ENCODE measurements around the gene KRT38. TPM values are rescaled to one million over a fixed set of nuclear protein-coding genes. Genes with fewer than 3 reads are reported as not detected.

The KRT38 gene
- total RNA-seq, 1 donor, result not detected

DNA sequence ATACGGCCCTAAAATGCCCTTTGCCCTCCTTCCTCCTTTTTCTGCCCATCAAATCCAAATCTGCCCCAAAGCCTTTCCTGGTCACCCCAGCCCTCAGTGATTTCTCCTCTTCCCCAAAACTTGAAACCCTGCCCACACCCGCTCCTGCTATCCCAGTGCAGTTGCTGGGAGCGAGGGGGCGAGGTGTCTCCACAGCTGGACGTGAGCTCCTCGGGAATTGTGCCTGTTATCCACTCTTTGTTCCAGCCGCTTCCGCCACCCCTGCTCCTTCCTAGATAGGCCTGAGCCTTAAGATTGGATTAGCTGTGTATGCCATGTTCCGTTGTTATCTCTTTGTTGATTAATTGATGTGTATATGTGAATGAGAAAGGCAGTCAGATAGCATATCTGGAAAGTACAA is 42.7 kb upstream of the KRT38 start:
- TF ChIP-seq, protein P1, sequence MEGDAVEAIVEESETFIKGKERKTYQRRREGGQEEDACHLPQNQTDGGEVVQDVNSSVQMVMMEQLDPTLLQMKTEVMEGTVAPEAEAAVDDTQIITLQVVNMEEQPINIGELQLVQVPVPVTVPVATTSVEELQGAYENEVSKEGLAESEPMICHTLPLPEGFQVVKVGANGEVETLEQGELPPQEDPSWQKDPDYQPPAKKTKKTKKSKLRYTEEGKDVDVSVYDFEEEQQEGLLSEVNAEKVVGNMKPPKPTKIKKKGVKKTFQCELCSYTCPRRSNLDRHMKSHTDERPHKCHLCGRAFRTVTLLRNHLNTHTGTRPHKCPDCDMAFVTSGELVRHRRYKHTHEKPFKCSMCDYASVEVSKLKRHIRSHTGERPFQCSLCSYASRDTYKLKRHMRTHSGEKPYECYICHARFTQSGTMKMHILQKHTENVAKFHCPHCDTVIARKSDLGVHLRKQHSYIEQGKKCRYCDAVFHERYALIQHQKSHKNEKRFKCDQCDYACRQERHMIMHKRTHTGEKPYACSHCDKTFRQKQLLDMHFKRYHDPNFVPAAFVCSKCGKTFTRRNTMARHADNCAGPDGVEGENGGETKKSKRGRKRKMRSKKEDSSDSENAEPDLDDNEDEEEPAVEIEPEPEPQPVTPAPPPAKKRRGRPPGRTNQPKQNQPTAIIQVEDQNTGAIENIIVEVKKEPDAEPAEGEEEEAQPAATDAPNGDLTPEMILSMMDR (IDR thresholded peaks at IDR 0.05; ENCODE audit: insufficient read depth, low read length), result no peak
- H3K4me3 ChIP-seq (ENCODE audit: low read depth, low read length), result no peak overlapping the region
- DNase-seq (ENCODE audit: low read depth), result no peak

DNA sequence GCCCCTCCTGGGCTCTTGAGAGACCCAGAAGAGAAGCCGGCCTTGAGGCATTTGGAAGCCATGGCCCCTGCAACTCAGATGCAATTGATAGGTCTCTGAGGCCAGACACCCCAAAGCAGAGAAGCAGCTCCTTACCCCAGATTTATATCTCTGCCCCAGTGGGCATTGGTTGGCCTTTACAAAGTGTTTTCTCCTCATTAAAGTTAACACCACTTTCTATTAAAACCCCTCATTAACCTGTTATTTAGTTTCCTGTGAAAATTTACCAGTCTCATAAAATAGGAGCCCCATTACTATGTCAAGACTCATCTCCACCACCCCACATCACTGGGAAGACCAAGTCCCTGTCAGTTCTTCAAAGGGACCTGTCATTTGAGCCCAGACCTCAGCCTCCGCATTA is 40.3 kb upstream of the KRT38 start, which contains the start of gene KRT35:
Gene KRT35 (minus strand): TSS at position 116 of the 400 bp plus-strand sequence. CDS start 54 bp downstream, at position 62.
- H3K4me3 ChIP-seq (ENCODE audit: low read depth, low read length), result no peak within 1 kb of the TSS
- no peak for DNase-seq (ENCODE audit: low read depth)
- TF ChIP-seq, protein P1 (IDR thresholded peaks at IDR 0.05; ENCODE audit: insufficient read depth, low read length), result no peak

DNA sequence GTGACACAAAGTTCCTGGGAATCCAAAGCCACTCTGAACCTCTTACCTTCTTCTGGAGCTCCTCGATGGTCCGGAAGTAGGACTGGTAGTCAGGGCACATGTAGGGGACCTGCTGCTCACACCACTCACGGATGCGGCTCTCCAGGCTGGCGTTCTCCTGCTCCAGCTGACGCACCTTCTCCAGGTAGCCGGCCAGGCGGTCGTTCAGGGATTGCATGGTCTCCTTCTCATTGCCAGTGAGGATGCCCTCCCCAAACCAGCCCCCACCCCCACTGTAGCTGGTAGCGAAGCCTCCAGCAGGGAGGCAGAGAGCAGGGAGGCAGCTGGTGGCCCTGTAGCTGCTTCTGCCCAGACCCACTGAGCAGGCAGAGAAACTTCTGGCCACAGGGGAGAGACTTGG is 39.8 kb upstream of the KRT38 start:
- DNase-seq (ENCODE audit: low read depth), result no peak
- TF ChIP-seq, protein P1 (IDR thresholded peaks at IDR 0.05; ENCODE audit: insufficient read depth, low read length), result no peak
- no peak overlapping the region for H3K4me3 ChIP-seq (ENCODE audit: low read depth, low read length)

DNA sequence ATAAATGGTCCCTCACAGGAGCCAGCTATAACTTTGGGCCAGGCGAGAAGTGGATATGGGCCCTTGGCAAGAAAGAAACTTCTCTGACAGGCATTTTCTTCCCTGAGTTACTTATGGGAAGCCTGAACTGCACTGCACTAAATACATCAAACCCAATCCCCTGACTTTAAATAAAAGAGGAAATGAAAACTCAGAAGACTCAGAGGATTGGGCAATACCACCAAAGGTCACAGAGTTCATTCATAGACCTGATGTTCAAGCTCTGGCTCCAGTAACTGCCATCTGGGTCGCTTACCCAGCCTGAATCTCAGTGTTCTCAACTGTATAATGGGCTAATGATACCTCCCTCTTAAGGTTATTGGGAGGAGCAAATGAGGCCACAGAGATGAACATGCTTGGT is 39.4 kb upstream of the KRT38 start:
- DNase-seq (ENCODE audit: low read depth), result no peak
- H3K4me3 ChIP-seq (ENCODE audit: low read depth, low read length), result no peak overlapping the region
- TF ChIP-seq, protein P1 (IDR thresholded peaks at IDR 0.05; ENCODE audit: insufficient read depth, low read length), result no peak

DNA sequence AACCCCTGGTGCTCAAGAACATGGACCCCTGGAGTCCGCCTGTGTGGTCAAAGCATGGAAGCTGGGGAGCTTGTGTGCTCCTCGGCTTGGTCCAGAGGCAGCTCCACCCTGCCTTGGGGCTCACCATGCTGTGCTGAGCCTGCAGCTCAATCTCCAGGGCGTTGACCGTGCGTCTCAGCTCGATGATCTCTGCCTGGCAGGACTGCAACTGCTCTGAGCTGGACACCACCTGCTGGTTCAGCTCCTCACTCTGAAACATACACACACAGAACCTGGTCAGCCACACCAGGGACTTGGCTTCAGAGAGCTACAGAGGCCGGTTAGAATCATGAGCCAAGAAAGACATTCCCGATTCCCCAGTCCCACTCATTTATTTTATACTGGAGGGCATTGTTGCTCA is 37.5 kb upstream of the KRT38 start:
- H3K4me3 ChIP-seq (ENCODE audit: low read depth, low read length), result no peak overlapping the region
- no peak for DNase-seq (ENCODE audit: low read depth)
- TF ChIP-seq, protein P1 (IDR thresholded peaks at IDR 0.05; ENCODE audit: insufficient read depth, low read length), result no peak

DNA sequence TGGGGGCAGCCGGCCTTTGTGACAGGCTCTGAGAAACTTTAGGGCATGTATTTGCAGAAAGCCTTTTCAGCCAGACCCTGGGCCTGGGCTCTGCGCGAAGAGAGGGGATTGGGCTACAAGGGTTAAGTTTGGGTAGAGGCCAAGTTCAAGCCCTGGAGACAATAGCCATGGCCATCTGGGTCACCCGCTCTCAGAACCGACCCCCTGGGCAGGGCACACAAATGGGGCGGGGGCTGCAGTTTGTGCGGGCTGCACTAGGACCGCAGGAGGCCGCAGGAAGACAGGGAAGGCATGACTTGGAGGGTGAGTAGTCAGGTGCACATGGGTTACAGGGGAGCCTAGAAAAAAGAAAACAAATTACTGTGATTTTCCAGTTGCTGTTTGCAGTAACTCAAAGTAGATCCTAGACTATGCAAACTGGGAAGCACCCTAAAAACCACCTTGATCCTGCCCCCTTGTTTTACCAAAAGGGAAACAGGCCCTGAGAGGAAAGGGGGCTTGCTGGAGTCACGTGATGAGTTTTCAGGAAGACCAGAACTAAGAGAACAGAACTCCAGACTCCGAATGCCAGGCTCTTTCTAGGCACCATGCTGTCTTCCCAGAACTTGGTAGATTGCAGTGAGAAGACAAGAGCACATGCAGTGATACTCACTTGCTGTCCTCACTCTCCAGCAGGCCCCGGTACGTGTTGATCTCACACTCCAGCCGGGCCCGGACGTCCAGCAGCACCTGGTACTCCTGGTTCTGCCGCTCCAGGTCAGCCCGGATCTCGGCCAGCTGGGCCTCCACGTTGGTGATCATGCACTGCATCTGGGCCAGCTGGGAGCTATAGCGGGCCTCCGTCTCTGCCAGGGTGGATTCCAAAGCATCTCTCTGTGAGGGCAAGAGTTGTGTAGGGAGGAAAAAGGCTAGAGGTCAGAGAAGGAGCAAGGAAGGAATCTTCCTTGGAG is 36.4 kb upstream of the KRT38 start:
- H3K4me3 ChIP-seq (ENCODE audit: low read depth, low read length), result no peak overlapping the region
- DNase-seq (ENCODE audit: low read depth), result no peak
- TF ChIP-seq, protein P1 (IDR thresholded peaks at IDR 0.05; ENCODE audit: insufficient read depth, low read length), result no peak
